Measurements from ENCODE around the gene UBAC1.

DNA sequence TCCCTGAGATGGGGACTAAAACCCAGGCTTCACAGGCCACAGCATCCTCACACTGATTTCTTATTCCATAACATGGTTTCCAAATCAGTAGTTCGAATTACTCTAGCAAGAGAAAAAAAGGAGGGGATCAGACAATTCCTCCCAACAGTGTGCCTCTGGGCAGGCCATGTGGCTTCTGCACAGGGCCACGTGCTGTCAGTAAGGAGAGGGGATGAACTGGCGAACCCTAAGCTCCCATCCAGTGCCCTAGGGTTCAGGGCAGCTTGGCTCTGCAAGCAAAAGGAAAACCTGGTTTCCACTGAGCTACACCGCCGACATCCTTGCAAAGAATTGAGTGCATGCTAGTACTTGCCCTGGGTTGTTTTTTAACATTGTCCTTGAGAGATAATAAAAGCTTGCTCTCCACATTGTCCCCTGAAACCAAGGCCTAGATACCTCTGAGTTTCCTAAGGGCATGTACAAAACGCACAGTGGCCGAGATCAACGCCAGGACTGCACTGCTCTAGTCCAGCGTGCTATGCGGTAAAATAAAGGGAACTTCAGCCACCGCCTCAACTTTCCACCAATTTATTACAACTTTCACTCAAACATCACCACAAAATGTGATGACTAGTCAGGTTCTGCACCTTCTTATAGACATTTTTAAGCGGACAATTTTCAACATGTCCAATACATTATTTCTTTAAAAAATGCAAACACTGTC, 58.4 kb downstream of the UBAC1 start:
- TF ChIP-seq, protein P1, sequence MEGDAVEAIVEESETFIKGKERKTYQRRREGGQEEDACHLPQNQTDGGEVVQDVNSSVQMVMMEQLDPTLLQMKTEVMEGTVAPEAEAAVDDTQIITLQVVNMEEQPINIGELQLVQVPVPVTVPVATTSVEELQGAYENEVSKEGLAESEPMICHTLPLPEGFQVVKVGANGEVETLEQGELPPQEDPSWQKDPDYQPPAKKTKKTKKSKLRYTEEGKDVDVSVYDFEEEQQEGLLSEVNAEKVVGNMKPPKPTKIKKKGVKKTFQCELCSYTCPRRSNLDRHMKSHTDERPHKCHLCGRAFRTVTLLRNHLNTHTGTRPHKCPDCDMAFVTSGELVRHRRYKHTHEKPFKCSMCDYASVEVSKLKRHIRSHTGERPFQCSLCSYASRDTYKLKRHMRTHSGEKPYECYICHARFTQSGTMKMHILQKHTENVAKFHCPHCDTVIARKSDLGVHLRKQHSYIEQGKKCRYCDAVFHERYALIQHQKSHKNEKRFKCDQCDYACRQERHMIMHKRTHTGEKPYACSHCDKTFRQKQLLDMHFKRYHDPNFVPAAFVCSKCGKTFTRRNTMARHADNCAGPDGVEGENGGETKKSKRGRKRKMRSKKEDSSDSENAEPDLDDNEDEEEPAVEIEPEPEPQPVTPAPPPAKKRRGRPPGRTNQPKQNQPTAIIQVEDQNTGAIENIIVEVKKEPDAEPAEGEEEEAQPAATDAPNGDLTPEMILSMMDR (IDR thresholded peaks at IDR 0.05): no peak
- TF ChIP-seq RCOR1 (IDR thresholded peaks at IDR 0.05; ENCODE audit: low read length): no peak
- no peak for TF ChIP-seq POLR2AphosphoS5 (IDR thresholded peaks at IDR 0.05; ENCODE audit: low read depth, low read length)
- TF ChIP-seq, protein P2, sequence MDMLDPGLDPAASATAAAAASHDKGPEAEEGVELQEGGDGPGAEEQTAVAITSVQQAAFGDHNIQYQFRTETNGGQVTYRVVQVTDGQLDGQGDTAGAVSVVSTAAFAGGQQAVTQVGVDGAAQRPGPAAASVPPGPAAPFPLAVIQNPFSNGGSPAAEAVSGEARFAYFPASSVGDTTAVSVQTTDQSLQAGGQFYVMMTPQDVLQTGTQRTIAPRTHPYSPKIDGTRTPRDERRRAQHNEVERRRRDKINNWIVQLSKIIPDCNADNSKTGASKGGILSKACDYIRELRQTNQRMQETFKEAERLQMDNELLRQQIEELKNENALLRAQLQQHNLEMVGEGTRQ (IDR thresholded peaks at IDR 0.05; ENCODE audit: borderline replicate concordance, low read depth, low read length): no peak
- TF ChIP-seq JUND (IDR thresholded peaks at IDR 0.05): no peak
- TF ChIP-seq RAD21 (IDR thresholded peaks at IDR 0.05; ENCODE audit: low read length): no peak
- TF ChIP-seq GATA2 (CRISPR knock-in tag; IDR thresholded peaks at IDR 0.05): no peak
- TF ChIP-seq, protein P3, sequence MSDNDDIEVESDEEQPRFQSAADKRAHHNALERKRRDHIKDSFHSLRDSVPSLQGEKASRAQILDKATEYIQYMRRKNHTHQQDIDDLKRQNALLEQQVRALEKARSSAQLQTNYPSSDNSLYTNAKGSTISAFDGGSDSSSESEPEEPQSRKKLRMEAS (IDR thresholded peaks at IDR 0.05; ENCODE audit: low read depth): no peak
- no peak for TF ChIP-seq TAF1 (IDR thresholded peaks at IDR 0.05; ENCODE audit: borderline replicate concordance, low read depth, low read length)
- no peak for TF ChIP-seq GABPA (IDR thresholded peaks at IDR 0.05; ENCODE audit: low read depth)
- no peak for TF ChIP-seq EP300 (IDR thresholded peaks at IDR 0.05; ENCODE audit: borderline replicate concordance in 1 of 2, low read depth in 1 of 2, low read length in 1 of 2)
- no peak for TF ChIP-seq YY1 (IDR thresholded peaks at IDR 0.05; ENCODE audit: low read depth)

Measured in SK-N-SH (cell line).